GM10266 (cell line): Measurements from ENCODE around the gene GNAO1.
"Not testable (repeated sequence)": the region's sequence is repeated elsewhere in the genome, so short reads cannot be mapped to it uniquely, and the experiment has no call there.

Source experiments
- DNase-seq: peaks from one replicate; pipeline ENCODE4 v3.0.0; 2012; ENCODE audit errors: extremely low spot score
- TF ChIP-seq, protein P1 (sequence below): IDR thresholded peaks from 2 replicates; pipeline ENCODE4 v1.5.1; 2012; ENCODE audit warnings: mild to moderate bottlenecking, low read depth; ENCODE audit not compliant: control insufficient read depth, insufficient read depth; ENCODE audit errors: missing control alignments

Gene GNAO1

DNA sequence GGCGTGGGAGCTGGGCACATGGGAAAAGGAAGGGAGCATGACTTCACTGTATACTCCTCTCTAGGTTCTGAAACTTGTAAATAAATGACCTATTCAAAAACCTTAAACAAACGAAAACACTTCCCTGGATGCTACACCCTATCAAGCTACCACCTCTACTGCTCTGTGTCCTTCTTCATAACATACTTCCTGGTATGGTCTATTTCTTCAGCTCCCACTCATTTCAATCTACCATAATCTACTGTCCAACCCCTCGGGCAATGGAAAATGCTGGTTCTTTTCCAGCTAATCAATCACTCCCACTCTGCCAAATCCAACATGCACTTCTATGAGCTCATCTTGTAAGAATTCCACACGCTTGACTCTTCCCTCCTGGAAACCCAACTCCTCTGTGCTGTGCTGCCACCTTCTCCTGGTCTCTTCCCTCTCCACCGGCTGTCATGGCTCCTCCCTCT is 191.6 kb downstream of the GNAO1 start:
- no peak for DNase-seq
- TF ChIP-seq, protein P1, sequence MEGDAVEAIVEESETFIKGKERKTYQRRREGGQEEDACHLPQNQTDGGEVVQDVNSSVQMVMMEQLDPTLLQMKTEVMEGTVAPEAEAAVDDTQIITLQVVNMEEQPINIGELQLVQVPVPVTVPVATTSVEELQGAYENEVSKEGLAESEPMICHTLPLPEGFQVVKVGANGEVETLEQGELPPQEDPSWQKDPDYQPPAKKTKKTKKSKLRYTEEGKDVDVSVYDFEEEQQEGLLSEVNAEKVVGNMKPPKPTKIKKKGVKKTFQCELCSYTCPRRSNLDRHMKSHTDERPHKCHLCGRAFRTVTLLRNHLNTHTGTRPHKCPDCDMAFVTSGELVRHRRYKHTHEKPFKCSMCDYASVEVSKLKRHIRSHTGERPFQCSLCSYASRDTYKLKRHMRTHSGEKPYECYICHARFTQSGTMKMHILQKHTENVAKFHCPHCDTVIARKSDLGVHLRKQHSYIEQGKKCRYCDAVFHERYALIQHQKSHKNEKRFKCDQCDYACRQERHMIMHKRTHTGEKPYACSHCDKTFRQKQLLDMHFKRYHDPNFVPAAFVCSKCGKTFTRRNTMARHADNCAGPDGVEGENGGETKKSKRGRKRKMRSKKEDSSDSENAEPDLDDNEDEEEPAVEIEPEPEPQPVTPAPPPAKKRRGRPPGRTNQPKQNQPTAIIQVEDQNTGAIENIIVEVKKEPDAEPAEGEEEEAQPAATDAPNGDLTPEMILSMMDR = no peak

DNA sequence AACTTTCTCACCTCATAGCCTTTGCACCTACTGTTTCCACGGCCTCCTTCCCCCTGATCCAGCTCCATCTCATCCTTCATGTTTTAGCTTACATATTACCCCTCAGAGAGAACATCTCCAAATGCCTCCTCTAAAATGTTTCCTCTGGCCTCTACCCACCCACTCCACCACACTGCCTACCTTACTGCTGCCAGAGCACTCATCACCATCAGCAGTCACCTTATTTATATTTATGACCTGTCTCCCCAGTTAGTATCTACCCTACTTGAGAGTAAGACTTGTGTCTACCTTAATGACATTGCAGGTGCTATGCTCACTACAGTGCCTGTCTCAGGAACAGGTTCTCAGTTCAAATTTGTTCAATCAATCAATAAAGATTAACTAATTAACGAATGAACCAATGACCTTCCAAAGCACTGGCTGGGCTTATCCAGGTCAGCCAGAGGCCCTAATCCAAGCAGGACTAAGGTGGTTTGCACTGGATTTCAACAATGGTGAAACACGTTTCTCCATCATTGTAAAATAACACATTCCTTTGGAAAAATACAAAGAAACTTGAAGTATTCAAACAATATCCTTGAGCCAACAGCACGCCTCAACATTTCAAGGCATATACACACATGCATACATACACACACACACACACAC is 192.9 kb downstream of the GNAO1 start:
- no peak for DNase-seq
- TF ChIP-seq, protein P1 = no peak

DNA sequence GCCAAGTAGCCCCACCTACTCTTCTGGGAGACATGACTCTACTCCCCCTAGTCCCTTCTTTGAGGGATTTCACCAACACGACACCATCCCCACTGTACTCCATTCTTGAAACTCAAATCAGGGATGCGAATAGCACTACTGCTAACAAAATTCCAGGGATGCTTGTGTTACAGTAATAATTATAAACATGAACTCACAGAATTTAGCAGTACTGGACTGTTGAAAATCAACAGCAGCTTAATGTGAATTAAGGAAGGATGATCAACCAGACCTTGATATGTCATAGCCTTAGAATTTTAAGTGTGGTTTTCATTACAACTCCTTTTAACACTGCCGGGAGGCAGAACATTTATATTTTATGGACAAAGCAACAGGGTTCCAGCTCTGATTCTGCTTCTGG is 196.1 kb downstream of the GNAO1 start:
- DNase-seq = no peak
- TF ChIP-seq, protein P1 = no peak

DNA sequence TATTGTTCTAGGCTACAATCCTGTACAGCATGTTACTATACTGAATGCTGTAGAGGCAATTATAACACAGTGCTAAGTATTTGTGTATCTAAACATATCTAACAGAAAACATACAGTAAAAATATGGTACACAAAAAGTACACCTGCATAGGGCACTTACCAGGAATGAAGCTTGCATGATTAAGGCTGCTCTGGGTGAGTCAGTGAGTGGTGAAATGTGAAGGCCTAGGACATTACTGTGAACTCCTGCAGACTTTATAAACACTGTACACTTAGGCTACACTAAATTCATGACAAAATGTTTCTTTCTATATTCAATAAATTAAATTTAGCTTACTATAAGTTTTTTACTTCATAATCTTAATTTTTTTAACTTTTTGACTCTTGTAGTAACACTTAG is 196.9 kb downstream of the GNAO1 start:
- no peak for DNase-seq
- TF ChIP-seq, protein P1 = no peak

DNA sequence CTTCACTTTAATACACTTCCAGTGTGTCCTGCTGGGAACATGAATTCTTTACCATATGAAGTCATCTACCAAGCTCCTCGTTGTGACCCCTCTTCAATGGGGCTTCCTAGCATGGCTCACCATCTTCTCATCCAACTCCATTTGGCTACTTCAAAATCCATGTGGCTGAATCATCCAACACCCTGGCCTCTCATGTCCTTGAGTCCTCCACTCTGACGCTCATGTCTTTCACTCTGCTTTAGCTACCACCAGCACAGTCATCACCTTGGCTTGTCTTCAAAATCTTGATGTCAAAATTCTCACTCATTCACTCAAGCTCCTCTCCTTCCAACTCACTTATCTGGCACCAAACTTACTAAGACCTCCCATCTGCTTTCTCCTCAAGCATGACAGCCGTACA is 198.3 kb downstream of the GNAO1 start:
- no peak for DNase-seq

DNA sequence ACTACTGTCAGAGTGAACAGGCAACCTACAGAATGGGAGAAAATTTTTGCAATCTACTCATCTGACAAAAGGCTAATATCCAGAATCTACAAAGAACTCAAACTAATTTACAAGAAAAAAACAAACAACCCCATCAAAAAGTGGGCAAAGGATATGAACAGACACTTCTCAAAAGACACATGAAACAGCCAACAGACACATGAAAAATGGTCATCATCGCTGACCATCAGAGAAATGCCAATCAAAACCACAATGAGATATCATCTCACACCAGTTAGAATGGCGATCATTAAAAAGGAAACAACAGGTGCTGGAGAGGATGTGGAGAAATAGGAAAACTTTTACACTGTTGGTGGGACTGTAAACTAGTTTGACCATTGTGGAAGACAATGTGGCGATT is 205.4 kb downstream of the GNAO1 start:
- not testable (repeated sequence) for DNase-seq

More for the DNA sequence above, 198.3 kb downstream of the GNAO1 start:
- TF ChIP-seq, protein P1 = no peak

DNA sequence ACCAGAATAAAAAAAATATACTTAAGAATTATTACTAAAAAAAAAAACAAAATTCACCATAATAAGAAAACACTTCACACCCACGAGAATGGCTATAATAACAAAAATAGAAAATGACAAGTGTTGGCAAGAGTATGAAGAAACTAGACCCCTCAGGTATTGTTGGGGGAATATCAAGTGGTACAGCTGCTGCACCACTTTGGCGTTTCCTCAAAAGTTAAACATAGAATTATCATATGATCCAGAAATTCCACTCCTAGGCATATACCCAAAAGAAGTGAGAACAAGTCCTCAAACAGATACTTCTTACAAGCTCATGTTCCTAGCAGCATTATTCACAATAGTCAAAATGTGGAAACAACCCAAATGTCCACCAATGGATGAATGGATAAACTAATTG is 207.8 kb downstream of the GNAO1 start:
- TF ChIP-seq, protein P1 = no peak
- DNase-seq = no peak

DNA sequence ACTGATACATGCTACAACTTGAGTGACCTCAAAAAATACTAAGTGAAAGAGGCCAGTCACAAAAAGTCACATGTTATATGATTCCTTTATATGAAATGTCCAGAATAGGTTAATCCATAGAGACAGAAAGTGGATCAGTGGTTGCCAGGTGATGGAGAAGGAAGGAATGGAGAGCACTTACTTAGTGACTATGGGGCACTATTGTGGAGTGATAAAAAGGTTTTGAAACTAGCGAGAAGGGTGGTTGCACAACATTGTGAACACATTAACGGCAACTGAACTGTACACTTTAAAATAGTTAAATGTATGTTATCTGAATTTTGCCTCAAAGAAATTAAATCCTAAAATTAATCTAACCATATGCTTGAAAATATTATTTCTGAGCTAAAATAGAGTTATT is 208.2 kb downstream of the GNAO1 start:
- TF ChIP-seq, protein P1 = no peak
- DNase-seq = no peak
